HUES48 (cell line): ENCODE data around the gene NEB.
"Not testable (repeated sequence)": the region's sequence is repeated elsewhere in the genome, so short reads cannot be mapped to it uniquely, and the experiment has no call there.

Experiments
- H3K27ac ChIP-seq: one replicate; pipeline ENCODE4 v1.7.0; 2013; ENCODE audit warnings: low read depth, low read length, inconsistent platforms
- H3K27me3 ChIP-seq: 2 replicates; pipeline ENCODE4 v1.6.1; 2013; ENCODE audit warnings: mild to moderate bottlenecking, low read length; ENCODE audit not compliant: control insufficient read depth, insufficient read depth
- H3K36me3 ChIP-seq: 2 replicates; pipeline ENCODE4 v1.6.1; 2013; ENCODE audit warnings: low read length; ENCODE audit not compliant: control insufficient read depth, insufficient read depth
- H3K4me1 ChIP-seq: 2 replicates; pipeline ENCODE4 v1.6.1; 2013; ENCODE audit warnings: mild to moderate bottlenecking, low read length; ENCODE audit not compliant: control insufficient read depth, insufficient read depth
- H3K4me3 ChIP-seq: 2 replicates; pipeline ENCODE4 v1.5.1; 2013; ENCODE audit warnings: mild to moderate bottlenecking, low read depth, low read length
- H3K9ac ChIP-seq: 2 replicates; pipeline ENCODE4 v1.6.1; 2013; ENCODE audit warnings: mild to moderate bottlenecking, low read depth, low read length, moderate library complexity
- H3K9me3 ChIP-seq: 2 replicates; pipeline ENCODE4 v1.6.1; 2013; ENCODE audit warnings: low read length; ENCODE audit not compliant: control insufficient read depth, insufficient read depth

The NEB gene

DNA sequence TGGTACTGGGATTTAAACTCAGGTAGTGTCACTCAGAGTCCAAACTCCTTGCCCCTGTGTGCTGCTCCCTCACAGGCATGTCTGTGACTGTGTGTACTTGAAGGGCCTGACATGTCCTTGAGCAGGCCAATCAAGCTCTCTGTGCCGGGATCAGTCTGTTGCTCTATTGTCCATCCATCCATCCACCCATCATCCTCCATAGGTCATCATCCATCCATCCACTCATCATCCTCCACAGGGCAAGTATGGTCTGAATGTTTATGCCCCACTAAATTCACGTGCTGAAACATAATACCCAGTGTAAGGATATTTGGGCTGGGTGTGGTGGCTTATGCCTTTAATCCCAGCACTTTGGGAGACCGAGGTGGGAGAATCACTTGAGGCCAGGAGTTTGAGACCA, 24.5 kb upstream of the NEB start:
- H3K4me3 ChIP-seq, result no peak overlapping the region
- no peaks in the 10 kb centered on the region for H3K4me1 ChIP-seq
- no peaks in the 10 kb centered on the region for H3K36me3 ChIP-seq
- H3K27ac ChIP-seq, result no peak overlapping the region
- H3K27me3 ChIP-seq, result no peaks in the 10 kb centered on the region
- H3K9ac ChIP-seq, result no peak overlapping the region
- no peaks in the 10 kb centered on the region for H3K9me3 ChIP-seq

DNA sequence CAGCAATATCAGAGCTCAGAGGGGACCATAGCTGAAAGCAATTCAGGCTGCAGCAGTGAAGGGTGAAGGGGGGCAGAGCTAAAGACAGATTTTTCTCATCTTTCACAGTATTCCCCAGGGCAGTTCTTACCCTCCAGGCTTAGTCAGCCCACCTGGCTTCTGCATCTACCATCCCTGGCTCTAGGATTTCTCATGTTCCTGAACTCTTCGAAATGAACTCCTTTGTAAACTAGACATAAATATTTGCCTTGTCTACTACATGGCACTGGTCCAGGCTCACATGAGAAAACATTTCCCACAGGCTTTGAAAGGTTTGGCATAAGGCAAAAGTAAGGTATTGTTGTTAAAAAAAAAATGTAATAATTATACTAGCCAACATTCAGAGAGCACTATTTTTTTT, 23.6 kb upstream of the NEB start:
- Histone ChIP-seq H3K27me3 (no peaks in the 10 kb centered on the region), H3K9me3 (no peaks in the 10 kb centered on the region), H3K4me1 (no peaks in the 10 kb centered on the region), H3K4me3 (no peak overlapping the region), H3K9ac (no peak overlapping the region), H3K36me3 (no peaks in the 10 kb centered on the region), H3K27ac (no peak overlapping the region)

DNA sequence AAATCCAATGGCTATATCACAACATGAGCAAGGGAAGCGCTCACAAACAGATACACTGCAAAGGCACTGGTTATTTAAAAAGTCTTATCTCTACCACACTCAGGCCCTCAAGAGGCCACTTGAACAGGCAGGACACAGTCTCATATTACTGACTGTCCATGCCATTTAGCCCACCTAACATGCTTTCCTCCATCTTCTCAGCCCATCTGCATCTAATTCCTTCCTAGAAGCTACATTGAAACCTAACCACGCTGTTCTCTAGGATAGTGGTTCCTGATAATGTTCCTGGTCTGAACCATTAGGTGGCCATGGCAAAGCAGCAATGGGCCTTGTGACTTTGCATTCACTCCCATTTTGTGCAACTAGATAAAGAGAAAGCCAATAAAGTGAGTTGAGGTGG, 22.5 kb upstream of the NEB start:
- Histone ChIP-seq H3K27me3 (no peaks in the 10 kb centered on the region), H3K4me1 (no peaks in the 10 kb centered on the region), H3K9ac (no peak overlapping the region)

DNA sequence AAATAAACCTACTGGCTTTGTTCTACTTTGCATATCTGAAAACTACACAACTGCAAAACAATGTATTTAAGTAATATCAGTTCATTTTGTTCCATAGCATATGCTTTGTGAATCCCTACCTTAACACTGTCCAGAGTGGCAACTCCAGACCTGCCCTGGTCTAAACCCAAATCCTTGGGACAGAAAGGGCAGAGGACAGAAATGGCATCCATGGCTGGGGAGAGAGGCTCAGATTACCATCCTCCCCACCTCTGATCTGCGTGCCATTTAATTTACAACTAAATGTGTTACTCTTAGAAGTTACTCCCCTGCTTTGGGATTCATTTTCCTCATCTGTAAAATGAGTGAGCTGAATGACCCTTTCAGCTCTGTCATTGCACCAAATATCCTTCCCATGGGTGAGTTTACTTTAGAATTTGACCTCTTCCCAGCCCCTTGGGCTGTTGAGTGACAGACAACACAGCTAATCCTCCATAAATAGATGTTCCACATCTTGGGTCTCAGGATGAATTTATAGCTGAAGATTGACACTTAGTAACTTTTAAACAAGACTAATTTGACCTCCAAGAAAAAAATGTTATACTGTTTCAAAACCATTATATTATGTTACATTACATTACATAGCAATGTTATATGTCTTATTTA, 20.1 kb upstream of the NEB start:
- no peak overlapping the region for H3K4me3 ChIP-seq
- no peak overlapping the region for H3K9ac ChIP-seq
- H3K36me3 ChIP-seq, result no peaks in the 10 kb centered on the region
- H3K4me1 ChIP-seq, result no peaks in the 10 kb centered on the region
- no peaks in the 10 kb centered on the region for H3K9me3 ChIP-seq
- no peaks in the 10 kb centered on the region for H3K27me3 ChIP-seq
- H3K27ac ChIP-seq, result no peak overlapping the region

More for the DNA sequence above, 22.5 kb upstream of the NEB start:
- Histone ChIP-seq H3K4me3 (no peak overlapping the region), H3K27ac (no peak overlapping the region), H3K9me3 (no peaks in the 10 kb centered on the region), H3K36me3 (no peaks in the 10 kb centered on the region)

DNA sequence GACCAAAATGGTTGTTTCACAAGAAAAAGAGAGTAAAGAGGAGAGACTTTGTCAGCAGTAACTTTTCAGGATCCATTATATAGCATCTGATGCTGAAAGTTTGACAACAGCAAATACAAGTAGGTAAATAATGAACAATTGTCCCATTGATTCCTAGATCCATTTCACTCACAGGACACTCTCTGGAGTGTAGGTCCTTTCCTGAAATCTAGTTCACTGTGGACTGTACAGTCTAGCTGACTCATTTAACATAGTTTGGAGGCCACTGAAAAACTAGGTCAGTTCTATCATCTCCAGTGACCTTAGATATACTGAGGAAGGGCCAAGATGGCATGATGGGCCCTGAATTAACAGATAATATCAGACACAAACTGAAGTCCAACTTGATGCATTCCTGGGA, 19.3 kb upstream of the NEB start:
- Histone ChIP-seq H3K4me1 (no peaks in the 10 kb centered on the region), H3K36me3 (no peaks in the 10 kb centered on the region), H3K27me3 (no peaks in the 10 kb centered on the region), H3K4me3 (no peak overlapping the region), H3K9ac (no peak overlapping the region), H3K9me3 (no peaks in the 10 kb centered on the region), H3K27ac (no peak overlapping the region)

DNA sequence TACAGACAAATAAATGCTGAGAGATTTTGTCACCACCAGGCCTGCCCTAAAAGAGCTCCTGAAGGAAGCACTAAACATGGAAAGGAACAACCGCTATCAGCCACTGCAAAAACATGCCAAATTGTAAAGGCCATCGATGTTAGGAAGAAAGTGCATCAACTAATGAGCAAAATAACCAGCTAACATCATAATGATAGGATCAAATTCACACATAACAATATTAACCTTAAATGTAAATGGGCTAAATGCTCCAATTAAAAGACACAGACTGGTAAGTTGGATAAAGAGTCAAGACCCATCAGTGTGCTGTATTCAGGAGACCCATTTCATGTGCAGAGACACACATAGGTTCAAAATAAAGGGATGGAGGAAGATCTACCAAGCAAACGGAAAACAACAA, 11.0 kb upstream of the NEB start:
- not testable (repeated sequence) for H3K27me3 ChIP-seq, H3K36me3 ChIP-seq, H3K9ac ChIP-seq, H3K4me1 ChIP-seq, H3K27ac ChIP-seq, H3K4me3 ChIP-seq, H3K9me3 ChIP-seq

DNA sequence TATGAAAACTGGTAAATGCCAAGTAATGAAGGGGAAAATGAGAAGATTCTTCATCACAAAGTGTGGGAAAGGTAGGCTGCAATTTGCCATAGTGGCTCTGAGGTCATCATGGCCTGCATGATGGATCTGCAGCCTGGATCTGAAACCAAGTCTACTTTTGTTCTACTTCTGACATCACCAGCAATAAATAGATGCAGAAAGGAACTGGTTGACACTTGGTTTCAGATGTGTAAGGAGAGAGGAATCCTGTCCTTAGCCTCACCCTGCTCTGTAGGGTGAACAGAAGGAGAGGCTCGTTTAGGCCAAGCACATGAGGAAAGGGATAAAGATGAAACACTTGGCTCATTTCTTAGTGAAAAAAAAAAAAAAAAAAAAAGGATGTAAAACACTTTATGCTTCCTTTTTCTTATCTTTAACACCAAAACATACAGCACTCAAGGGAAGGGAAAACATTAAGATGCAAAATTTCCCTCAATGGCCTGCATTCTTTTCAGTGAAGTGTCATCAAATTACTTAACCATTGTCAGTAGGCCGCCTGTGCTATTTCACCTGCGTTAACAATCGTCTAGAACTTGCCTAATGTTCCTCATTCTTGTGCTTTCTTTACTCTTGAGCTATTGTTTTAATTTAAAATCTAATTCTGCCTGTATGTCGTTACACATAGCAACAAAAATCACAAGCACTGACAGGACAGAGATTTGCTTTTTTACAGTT, 3.9 kb downstream of the NEB start:
- no peaks in the 10 kb centered on the region for H3K9me3 ChIP-seq
- no peaks in the 10 kb centered on the region for H3K27me3 ChIP-seq
- H3K4me1 ChIP-seq, result peaks cover 59% of the 10 kb centered on the region
- H3K27ac ChIP-seq, result peak overlapping the region; percentile 16
- no peak overlapping the region for H3K9ac ChIP-seq
- H3K36me3 ChIP-seq, result no peaks in the 10 kb centered on the region
- H3K4me3 ChIP-seq, result no peak overlapping the region

DNA sequence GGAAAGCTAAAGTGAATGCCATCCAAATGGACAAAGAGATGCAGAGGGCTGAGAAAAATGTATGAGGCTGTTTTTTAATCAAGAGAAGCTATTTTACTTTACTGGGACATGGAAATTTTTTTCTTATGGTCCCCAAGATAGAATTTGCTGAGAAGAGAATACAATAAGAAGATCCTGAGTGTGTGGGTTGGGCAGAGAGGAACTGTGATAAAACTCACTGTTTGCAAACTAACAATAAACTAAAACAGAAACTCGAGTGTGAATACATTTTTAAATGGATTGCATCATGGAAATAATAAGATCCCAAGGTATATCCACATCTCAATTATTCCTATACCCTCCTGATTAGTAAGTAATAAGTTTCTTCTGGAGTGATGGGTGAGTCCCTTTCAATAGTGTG, 4.4 kb downstream of the NEB start:
- peaks cover 59% of the 10 kb centered on the region for H3K4me1 ChIP-seq
- H3K36me3 ChIP-seq, result no peaks in the 10 kb centered on the region
- H3K27ac ChIP-seq, result peak overlapping the region; percentile 16
- no peaks in the 10 kb centered on the region for H3K9me3 ChIP-seq
- H3K9ac ChIP-seq, result no peak overlapping the region
- H3K27me3 ChIP-seq, result no peaks in the 10 kb centered on the region
- no peak overlapping the region for H3K4me3 ChIP-seq

DNA sequence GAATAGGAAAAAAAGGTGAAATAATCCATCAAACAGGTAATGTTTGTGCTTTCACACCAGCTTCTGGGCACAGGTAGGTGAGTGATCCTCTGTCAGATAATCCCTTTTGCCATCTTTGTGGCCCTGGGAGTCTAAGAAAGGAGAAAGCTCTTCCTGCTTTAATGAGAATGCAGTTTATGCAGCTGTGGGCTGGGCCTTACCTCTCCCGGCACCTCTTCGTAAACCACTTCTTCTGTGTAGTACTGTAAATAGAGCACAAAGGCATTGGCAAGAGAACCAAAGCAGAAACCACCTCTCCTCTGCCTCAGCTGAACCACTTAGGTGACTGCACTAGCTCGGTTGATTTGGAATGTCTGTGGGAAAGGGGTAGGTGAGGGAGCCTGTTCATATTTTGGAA, 4.9 kb downstream of the NEB start:
- Histone ChIP-seq H3K27me3 (no peaks in the 10 kb centered on the region), H3K9me3 (no peaks in the 10 kb centered on the region), H3K36me3 (no peaks in the 10 kb centered on the region), H3K9ac (no peak overlapping the region), H3K4me1 (peaks cover 54% of the 10 kb centered on the region), H3K27ac (peak overlapping the region; percentile 36), H3K4me3 (no peak overlapping the region)

DNA sequence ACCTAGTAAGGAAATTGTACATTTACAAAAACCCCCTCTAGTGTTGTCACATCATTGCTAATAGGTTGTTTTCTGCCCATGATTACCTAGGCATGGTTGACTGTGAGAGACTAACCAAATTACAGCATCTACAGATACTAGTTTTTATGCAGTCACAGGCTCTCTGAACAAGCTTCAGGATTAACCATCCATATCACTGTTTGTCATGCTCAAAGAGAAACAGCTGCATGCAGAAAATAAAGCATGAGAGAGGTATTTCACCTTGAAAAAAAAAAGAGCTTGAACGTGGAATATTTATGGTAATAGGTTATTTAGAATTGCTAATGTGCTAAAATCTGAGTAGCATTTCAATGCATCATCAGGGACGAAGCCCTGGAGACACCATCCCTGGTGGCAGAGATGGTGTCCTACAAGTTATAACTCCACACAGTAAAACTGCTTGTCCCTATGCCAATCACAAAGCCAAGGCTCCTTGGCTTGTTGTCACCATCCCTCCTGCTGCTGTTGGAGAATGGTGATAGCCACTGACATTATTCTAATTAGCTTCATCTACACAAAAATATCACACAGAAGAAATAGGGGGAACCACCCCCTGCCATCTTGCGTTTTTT, 5.4 kb downstream of the NEB start:
- Histone ChIP-seq H3K27me3 (no peaks in the 10 kb centered on the region), H3K9me3 (no peaks in the 10 kb centered on the region), H3K27ac (no peak overlapping the region), H3K4me1 (peaks cover 50% of the 10 kb centered on the region), H3K36me3 (no peaks in the 10 kb centered on the region), H3K4me3 (no peak overlapping the region), H3K9ac (no peak overlapping the region)
